GM18861 (cell line): ENCODE results near the gene PALLD.

ENCODE experiments used
- ATAC-seq: cut with Tn5 transposase; IDR thresholded peaks from one replicate; pipeline ENCODE4 v1.9.1; 2021; ENCODE audit not compliant: unreplicated experiment

PALLD gene

DNA sequence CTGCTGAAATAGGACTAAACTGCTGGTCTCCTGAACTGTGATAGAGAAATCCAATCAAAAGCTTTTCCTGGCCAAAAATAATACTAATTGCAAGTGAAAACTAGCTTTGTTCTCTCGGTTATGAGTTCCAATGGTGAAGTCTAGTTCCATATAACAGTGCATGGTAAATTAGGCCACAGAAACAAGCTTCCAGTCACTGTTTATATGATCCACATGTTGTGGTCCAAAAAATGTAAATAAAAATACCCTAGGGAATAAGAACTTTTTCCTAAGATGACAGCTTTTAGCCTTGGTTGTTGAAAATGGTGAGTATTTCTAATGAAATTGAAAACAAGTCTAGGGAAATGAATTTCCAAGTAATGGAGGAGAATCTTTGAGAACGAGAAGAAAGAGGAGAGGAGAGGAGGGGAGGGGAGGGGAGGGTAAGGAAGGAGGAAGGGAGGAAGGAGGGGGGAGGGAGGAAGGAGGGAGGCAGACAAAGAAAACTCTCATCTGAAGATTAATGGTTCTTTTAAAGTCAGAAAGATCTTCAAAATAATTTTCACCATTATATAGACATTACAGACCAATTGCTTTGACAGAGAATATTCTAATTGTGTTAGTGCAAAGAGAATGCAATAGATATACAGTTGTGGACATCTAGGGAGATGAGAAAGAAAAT, 26.1 kb downstream of the PALLD start:
- no peak for ATAC-seq

DNA sequence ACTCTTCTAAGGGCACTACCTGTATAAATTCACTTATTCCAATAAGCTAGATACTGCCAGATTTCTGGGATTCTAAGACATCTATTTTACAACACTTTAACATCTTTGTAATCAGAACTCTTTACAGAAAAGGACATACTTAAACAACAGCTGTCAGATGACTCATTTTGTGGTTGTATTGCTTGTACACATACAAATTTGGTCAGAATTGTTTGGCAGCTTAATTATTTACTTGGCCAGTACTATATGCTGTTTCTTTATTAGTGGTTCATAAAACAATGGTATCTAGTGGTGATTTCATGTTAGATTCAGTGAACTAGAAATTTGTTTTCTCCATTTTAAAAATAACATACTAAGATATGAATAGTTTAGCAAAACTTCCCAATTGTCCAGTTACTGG, 27.2 kb downstream of the PALLD start:
- ATAC-seq = peak; percentile 59

DNA sequence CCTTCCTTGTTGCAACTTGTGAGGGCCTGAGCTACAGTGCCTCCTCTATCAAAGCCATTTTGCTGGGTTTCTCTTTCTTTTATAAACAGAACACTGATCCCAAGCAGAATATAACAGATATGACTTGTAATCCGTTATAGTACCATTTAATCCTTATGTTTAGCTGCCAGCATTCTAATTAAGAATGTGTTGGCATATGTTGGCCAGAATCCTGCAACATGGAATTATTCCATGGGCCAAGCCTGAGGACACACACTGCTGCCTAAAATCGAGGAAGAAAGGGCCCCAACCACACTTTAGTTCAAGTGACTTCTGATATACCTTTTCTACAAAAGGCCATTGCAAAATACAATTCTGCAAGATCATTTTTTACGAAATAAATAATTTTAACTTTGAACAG, 28.0 kb downstream of the PALLD start:
- no peak for ATAC-seq

DNA sequence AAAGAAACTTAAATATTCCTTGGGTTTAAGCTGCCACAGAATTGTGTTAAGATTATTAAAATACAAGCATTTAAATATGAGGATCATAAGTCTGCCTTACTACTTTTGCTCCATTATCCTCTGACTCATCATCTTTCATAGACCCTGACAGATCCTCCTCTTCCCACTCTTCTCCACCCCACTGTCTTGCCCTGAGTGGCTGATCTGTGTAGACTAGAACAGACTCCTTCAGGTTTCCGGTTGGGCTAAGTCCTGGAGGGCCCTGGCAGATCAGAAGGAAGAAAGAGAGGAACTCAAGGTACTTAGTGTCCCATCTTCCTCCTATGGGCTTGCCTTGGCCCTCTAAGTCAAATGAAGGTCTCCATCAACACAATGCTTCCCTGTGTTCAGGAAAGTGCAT, 30.7 kb downstream of the PALLD start:
- ATAC-seq = no peak

DNA sequence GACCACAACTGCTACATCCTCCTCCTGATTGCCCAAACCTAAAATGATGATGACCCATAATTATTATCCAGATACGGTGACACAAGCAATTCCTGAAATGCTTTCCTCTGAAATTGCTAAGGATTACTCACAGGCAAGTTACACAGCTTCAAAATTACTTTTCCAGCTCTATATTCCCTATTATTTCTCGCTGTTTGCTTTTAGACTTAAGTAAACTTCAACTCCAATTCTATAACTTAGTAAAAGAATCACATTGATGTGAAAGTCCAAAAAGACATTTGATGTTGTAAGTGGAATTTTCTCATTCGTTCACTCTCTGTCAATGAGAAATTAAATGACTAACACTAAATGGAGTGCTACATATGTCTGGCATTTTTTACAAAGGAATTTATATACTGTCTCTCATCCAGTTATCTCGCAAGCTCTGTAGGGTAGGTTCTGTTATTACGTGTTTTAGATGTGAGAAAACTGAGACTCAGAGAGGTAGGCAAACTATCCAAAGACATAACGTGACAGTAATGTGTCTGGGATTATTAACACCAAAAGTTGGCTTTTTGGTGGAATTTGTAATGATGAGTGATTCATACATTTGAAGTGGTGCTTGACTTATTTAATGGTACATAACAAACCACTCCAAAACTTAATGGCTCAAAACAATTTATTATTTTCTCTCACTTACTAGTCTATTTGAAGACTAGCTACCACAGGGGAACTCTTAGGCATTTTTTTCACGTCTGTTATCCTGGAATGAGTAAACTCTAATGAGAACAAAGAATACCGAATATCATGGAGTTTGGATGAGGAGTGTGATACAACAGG, 31.5 kb downstream of the PALLD start:
- no peak for ATAC-seq

DNA sequence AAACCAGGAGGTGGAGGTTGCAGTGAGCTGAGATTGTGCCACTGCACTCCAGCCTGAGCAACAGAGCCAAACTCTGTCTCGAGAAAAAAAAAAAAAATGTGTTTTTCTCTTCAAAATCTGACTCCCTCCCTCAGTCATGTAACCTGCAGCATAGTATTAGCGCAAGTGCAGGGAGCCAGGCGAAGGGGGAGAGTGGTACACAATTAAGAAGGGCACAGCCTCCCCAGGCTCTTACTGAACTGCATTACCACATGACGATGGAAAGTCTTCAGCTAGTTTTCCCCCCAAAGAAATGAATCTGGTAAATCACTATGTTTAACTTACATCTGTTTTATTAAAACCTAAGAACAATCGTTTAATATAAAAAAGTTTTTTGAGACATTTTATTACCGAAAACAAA, 32.4 kb downstream of the PALLD start:
- ATAC-seq = no peak

DNA sequence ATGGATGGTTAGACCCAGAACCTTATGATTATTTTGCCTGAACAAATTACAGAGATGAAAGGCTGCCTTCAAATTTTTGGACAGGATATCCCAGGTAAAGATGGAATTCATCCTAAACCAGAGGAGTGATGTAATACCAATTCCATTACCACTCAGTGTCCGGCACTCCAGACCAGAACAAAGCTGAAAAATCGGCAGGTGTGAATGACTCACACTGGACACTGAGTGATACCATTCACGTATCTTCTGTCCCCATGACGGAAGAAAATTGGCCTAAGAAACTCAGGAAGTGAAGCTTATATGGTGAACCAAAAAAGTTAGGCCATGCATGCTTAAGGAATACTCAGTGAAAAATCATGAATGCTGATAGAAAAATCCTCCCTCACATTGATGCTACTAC, 34.5 kb downstream of the PALLD start:
- no peak for ATAC-seq

DNA sequence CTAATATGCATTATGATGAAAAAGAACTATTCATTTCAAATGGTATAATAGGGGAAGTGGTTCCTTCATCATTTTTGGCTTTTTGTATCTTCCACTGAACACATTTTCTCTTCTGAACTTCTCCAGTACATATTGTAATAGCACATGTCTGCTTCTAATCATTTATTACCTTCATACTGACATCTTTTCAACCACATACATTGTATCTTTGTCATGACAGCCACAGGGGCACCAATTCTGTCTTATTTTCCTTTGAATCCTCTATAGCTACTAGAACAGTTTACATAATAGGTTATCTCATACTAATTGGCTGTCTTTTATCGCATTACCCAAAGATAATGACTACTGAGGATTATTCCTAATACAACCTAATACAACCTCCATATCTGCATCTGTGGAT, 37.7 kb downstream of the PALLD start:
- no peak for ATAC-seq

DNA sequence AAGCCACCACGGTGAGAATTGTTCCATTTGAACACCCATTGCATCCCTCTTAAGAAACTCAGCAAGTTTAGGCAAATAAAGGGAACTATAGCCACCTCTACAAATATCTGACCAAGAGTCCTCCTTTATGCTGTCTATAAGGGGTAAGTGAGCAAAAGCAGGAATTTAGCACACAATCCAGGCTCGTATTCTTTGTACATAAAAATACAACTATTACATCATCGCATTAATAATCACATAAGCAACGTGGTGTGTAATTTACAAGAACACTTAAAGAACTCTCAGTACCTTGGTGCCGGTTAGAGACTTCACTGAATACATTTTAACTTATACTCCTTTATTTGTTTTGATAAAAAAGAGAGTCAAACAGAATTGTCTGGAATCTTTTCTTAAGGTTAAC, 38.8 kb downstream of the PALLD start:
- ATAC-seq = no peak

DNA sequence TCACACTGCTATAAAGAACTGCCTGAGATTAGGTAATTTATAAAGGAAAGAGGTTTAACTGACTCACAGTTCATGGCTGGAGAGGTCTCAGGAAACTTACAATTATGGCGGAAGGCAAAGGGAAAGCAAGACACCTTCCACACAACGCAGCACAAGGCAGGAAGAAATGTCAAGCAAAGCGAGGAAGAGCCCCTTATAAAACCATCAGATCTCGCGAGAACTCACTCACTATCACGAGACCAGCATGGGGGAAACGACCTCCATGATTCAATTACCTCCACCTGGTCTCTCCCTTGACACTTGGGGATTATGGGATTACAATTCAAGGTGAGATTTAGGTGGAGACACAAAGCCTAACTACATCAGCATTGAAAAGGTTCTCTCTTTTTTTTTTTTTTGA, 39.6 kb downstream of the PALLD start:
- no peak for ATAC-seq

DNA sequence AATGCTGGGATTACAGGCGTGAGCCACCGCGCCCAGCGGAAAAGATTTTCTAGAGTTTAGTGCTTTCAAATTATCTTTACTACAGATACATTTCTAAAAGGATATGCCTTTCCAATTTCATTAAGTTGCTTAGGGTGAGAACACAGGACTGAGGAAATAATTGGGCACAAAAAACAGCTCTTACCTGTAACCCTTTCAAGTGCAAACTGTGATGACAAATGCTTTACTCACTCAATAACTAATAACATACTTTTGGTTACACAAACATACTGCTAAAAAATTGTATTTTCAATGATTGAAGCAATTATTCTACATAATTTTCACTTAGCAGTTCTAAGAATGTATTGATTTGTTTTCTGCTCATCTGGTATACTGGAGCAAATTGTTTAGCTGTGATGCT, 40.2 kb downstream of the PALLD start:
- ATAC-seq = no peak

DNA sequence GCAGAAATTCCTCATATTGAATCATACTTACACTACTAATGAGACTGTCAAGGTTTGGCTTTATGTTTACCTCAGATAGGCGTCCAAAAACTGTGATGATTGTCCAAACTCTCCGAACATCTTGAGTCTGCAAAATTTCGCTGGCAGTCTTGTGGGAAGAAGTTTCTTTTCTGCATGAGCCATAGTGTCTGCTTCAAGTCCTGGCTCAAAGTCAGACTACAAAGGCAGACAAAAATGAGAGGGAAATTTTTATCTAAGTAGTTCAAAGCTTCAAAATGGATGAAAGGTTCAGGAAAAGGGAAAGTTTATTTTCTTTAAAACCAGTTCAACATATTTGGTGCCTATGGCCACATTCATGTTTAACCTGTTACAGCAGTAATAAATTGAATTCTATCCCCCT, 40.7 kb downstream of the PALLD start:
- no peak for ATAC-seq

DNA sequence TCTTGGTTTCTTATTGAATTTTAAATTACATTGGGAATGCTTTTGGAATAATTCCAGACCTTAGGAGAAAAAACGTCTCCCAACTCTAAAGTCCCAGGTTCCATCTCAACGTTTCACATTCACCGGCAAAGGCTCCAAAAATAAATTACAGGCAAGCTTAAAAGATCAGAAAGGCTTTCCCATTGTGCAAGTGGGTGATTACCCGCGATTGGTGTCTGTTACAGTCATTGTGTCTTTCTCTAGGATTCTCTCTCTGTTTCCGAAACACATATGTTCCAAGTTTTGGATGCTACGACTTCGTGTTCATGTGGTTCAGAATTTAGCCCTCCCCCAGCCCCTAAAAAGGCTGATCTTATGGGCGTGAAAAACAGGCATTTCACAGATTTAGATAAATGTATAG, 41.8 kb downstream of the PALLD start:
- no peak for ATAC-seq

DNA sequence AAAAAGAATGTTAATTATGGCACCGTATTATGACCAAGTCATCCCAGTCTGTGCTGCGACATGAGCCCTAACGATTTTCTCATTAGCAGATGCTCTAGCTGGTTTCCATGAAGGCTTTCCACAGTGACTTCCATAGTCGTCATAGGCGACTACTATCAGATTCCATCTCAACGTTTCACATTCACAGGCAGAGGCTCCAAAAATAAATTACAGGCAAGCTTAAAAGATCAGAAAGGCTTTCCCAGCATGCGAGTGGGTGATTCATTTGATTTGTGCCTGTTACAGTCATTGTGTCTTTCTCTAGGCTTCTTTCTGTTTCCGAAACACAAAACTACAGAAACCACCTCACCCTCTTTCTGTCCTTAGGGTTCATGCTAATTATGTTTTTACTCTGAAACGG, 43.2 kb downstream of the PALLD start:
- no peak for ATAC-seq

DNA sequence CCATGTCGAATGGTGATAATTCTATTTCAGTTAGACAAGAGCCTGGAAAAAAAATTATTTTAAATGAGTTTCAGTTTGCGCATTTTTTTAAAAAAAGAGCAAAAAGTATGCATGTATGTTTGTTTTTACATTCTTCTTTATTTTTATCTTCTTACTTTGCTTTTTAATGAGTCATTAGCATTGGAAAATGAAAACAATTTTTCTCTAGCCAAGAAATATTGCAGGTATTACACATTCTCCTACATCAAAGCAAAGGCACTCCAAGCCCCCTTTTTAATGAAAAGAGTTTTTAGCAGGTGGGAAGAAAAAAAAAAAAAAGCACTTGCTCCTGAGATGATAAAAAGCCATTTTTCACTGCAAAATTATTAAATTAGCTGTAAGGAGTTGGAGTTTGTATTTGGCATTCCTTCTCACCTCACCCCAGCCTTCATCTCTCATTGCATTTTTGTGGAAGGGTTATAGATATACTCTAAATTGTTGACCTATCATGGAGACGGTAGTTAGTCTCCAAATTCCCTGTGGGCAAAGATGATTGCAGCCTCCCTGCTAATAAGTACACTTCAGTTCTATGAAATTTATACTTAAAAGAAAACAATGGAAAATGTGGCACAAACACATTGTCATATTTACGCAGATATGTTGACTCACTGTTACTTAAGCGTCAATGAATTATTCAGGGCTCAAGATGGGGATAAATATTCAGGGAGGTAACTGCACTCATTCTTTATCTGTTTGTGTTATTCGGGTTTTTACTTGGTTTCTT, 43.8 kb downstream of the PALLD start:
- ATAC-seq = no peak

DNA sequence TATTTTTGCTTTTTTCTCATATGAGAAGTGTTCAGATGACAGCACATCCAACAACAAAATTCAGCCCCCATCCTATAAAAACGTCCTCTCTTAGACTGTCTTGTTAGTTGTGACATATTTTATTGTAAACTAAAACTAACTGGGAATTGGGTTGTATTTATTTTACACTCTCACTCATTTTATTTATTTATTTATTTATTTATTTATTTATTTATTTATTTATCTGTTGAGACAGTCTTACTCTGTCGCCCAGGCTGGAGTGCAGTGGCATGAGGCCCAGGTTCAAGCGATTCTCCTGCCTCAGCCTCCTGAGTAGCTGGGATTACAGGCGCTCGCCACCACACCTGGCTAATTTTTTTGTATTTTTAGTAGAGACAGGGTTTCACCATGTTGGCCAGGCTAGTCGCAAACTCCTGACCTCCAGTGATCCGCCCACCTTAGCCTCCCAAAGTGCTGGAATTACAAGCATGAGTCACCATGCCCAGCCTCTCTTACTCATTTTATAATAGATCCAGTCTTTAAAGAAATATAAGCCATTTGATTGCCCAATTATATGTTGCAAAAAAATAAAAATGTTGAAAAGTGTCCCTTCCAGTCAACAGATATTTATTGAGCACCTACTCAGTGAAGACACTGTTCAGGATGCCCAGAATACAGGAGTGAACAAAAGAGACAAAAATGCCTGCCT, 44.6 kb downstream of the PALLD start:
- ATAC-seq = no peak

DNA sequence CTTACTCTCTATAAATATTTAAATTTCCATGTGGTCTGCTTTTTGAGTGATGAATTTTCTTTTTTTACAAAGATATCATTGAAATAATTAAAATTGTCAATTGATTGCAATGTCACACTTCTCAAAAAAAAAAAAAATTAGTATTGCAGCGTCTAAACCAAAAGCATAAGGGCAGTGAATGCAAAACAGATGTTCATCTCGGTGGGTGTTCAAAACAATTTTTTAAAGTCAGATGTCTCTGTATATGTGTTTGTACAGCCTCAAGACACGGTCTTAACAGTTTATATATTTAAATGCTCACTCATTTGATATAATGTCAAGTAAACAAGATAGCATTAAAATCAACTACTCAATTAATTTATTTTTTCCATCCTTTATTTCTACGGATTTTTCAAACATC, 52.3 kb downstream of the PALLD start:
- no peak for ATAC-seq

DNA sequence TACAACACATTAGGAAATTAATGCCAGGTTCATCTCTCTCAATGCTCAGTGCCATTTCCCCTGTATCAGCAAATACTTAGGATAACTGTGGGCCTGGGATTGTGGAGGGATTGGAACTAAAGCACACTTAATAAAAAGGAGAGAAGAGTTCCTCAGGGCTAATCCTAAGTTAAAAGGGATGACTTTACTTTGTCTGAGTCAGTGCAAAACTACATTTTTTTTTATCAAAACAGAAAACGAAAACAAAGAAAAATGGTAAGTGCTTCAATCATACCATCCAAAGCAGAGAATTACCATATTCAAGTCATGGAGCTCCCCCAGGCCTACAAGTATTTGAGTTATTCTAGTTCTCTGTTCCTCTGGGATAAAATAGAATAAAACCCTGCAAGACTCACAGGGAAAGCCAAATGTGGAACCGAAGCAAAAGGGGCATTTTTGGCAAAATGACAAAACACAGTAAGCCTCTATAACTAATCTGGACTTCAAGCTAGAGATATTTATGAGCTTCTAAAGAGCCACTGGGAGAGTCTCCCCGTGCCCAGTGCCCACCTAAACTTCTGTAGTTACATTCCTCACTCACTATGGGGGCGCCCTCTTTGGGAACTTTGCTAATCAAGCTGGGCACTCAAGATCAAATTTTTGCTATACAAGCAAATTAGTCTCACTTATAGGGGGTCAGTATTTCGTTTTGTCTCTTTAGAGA, 53.4 kb downstream of the PALLD start:
- no peak for ATAC-seq

DNA sequence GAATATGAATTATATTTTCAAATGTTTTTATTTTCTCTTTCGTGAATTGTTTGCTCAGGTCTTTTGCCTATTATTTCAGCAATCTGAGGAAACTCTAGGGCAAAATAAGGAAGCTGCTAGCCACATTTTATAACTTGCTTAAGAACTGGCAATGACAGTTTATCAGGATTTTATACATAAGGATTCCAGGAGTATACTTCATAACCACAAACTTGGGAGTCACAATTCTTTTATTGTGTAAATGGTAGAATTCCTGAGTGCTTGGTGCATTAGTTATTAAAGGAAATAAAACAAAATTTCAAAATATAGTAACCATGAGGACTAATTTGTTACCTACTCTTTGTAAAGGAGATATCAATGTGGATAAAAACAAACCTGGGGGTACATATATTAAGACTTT, 54.4 kb downstream of the PALLD start:
- ATAC-seq = no peak

DNA sequence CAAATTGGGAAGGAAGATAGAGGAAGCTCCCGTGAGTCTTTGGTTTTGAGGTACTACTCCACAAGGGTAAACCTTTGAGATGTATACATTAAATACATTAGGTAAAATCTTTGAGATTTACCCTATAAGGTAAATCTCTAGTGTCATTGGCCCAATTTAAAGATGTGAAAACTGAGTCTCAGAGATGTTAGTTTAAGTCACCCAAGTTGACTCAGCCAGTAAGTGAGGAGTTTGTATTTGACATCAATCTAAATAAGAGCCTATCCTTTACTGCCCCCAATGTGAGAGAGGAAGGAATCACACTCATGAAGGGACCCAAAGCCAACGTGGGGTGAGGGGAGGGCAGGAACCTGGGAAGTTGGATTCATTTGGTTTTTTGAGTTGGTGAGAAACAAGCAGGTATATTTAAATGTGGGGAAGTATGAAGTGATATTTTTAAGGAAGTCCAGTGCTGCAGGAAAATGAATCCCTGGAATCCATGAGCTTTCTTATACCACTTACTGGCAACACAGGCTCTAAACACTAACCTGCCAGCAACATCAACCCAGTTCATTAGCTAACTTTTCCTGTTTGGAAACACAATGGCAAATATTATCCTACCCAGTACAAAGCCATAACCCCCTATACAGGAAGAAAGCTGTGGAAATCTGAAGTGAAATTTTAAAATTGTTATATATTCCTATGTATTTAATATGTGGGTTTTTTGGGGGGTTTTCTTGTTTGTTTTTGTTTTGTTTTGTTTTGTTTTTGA, 55.3 kb downstream of the PALLD start:
- no peak for ATAC-seq
